GM12878 (cell line): ENCODE measurements around the gene TRANK1.

Experiments
- CHD2 ChIP-seq: IDR thresholded peaks from 2 replicates; pipeline ENCODE4 v1.6.1; 2011; ENCODE audit warnings: low read depth, low read length, improper control_type of control experiment, borderline replicate concordance
- CHD4 ChIP-seq: fragments of 200-600 bp; sonication (generic); IDR thresholded peaks from 2 replicates; pipeline ENCODE4 v1.6.1; 2016; ENCODE audit warnings: mild to moderate bottlenecking
- CTCF ChIP-seq, 3 experiments: IDR thresholded peaks in 2 of 3; conservative IDR thresholded peaks in 1 of 3; 2 replicates each; pipeline ENCODE4 v1.5.1; 2011; ENCODE audit warnings: low read depth in 3 of 3, low read length in 3 of 3, mild to moderate bottlenecking in 3 of 3, control low read depth in 2 of 3, moderate library complexity in 2 of 3, inconsistent platforms in 1 of 3, mixed read lengths in 1 of 3; ENCODE audit not compliant: control insufficient read depth in 2 of 3, insufficient read depth in 1 of 3; ENCODE audit errors: extremely low read depth in 1 of 3
- CUX1 ChIP-seq: IDR thresholded peaks from 2 replicates; pipeline ENCODE4 v1.6.1; 2012; ENCODE audit warnings: improper control_type of control experiment, low read depth, low read length; ENCODE audit not compliant: insufficient replicate concordance
- NBN ChIP-seq: fragments of 450-650 bp; IDR thresholded peaks from 2 replicates; pipeline ENCODE4 v1.6.1; 2016
- NFXL1 ChIP-seq: fragments of 450-650 bp; IDR thresholded peaks from 2 replicates; pipeline ENCODE4 v1.6.1; 2017; ENCODE audit warnings: antibody characterized with exemption, mild to moderate bottlenecking, borderline replicate concordance
- PKNOX1 ChIP-seq: fragments of 450-650 bp; IDR thresholded peaks from 2 replicates; pipeline ENCODE4 v1.6.1; 2016; ENCODE audit warnings: mild to moderate bottlenecking
- POLR2A ChIP-seq: IDR thresholded peaks from 2 replicates; pipeline ENCODE4 v1.6.1; 2011; ENCODE audit warnings: low read depth, mild to moderate bottlenecking, low read length
- POLR2AphosphoS2 ChIP-seq: IDR thresholded peaks from 2 replicates; pipeline ENCODE4 v1.6.1; 2011; ENCODE audit warnings: low read depth, mild to moderate bottlenecking, low read length, improper control_type of control experiment, moderate library complexity
- SIN3A ChIP-seq: IDR thresholded peaks from 2 replicates; pipeline ENCODE4 v1.6.1; 2012; ENCODE audit warnings: low read depth, low read length, improper control_type of control experiment
- SRF ChIP-seq, 2 experiments: IDR thresholded peaks; 2 replicates each; pipeline ENCODE4 v1.6.1; 2011; ENCODE audit warnings: low read depth in 2 of 2, low read length in 2 of 2, mild to moderate bottlenecking in 1 of 2, moderate library complexity in 1 of 2
- SUZ12 ChIP-seq: fragments of 200-600 bp; sonication (generic); IDR thresholded peaks from one replicate; pipeline ENCODE4 v1.6.1; 2018; ENCODE audit warnings: antibody characterized with exemption, mild to moderate bottlenecking; ENCODE audit not compliant: unreplicated experiment
- USF1 ChIP-seq: IDR thresholded peaks from 2 replicates; pipeline ENCODE4 v1.6.1; 2011; ENCODE audit warnings: borderline replicate concordance, low read depth, mild to moderate bottlenecking, moderate library complexity, mixed read lengths, low read length; ENCODE audit not compliant: insufficient read depth; ENCODE audit errors: extremely low read length
- ZNF24 ChIP-seq: fragments of 450-650 bp; IDR thresholded peaks from 2 replicates; pipeline ENCODE4 v1.6.1; 2017; ENCODE audit warnings: antibody characterized with exemption, mild to moderate bottlenecking

GRCh38 chr3:36846406-36846805, 98.4 kb downstream of the TRANK1 start:
- TF ChIP-seq POLR2AphosphoS2, result no peak
- TF ChIP-seq SRF (IDR thresholded peaks at IDR 0.05; ENCODE audit: low read depth in 2 of 2, low read length in 2 of 2), result no peak
- TF ChIP-seq POLR2A, result no peak
- TF ChIP-seq SUZ12, result no peak
- no peak for TF ChIP-seq CTCF (IDR thresholded peaks at IDR 0.05 in 2 of 3, conservative IDR thresholded peaks at IDR 0.05 in 1 of 3; ENCODE audit: control insufficient read depth in 2 of 3, extremely low read depth in 1 of 3, insufficient read depth in 1 of 3, low read depth in 3 of 3, low read length in 3 of 3)
- TF ChIP-seq CHD2, result no peak
- TF ChIP-seq ZNF24, result no peak
- no peak for TF ChIP-seq CUX1
- TF ChIP-seq NFXL1, result no peak
- TF ChIP-seq USF1, result no peak
- TF ChIP-seq NBN, result no peak
- no peak for TF ChIP-seq SIN3A
- no peak for TF ChIP-seq PKNOX1
- TF ChIP-seq CHD4, result no peak
